Activated T-cell treated with anti-CD3 and anti-CD28 coated beads, Interleukin-2, amount 50 U/mL, for 4 hours (primary cell): ENCODE data around the gene ATG12. TPM values are rescaled to one million over a fixed set of nuclear protein-coding genes. Genes with fewer than 3 reads are reported as not detected.
"Not testable (repeated sequence)": the region's sequence is repeated elsewhere in the genome, so short reads cannot be mapped to it uniquely, and the experiment has no call there.

Experiments
- ATAC-seq, 2 donors: fragments of 200-7000 bp; cut with Tn5 transposase; one replicate each; pipeline ENCODE4 v1.10.0; 2021
- DNase-seq: peaks from one replicate; pipeline ENCODE4 v3.0.0-alpha.2; 2020
- H3K27me3 Mint-ChIP-seq: one replicate; pipeline ENCODE4 v1.8.0; 2021; ENCODE audit warnings: low read depth, mixed read lengths
- H3K36me3 Mint-ChIP-seq: one replicate; pipeline ENCODE4 v1.8.0; 2022; ENCODE audit warnings: mixed read lengths; ENCODE audit not compliant: insufficient read depth
- H3K4me1 Mint-ChIP-seq: one replicate; pipeline ENCODE4 v1.8.0; 2021; ENCODE audit warnings: low read depth, mixed read lengths
- H3K4me3 Mint-ChIP-seq: one replicate; pipeline ENCODE4 v1.8.0; 2021; ENCODE audit warnings: mild to moderate bottlenecking, moderate library complexity, mixed read lengths
- H3K9me3 Mint-ChIP-seq: one replicate; pipeline ENCODE4 v1.8.0; 2021; ENCODE audit warnings: mixed read lengths
- total RNA-seq, 3 donors: library from RNA; stranded (reverse); gene quantifications; one replicate each; pipeline ENCODE4 v1.2.1, GENCODE V29; 2021

Gene ATG12
- total RNA-seq, 3 donors from 2014 or later = 36.0 to 46.4 (median 41.4) TPM

DNA sequence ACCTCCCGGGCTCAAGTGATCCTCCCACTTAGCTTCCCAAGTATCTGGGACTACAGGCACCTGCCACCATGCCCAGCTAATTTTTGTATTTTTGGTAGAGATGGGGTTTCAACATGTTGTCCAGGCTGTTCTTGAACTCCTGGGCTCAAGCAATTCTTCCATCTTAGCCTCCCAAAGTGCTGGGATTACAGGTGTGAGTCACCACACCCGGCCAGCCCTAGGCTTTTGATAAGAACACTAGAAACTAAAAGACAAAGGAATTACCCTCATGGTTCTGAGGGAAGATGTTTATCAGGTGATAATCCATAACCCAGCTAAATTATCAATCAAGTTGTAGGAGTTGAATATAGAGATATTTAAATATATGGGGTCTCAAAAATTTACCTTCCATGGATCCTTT lies 33.3 kb downstream of the ATG12 start:
- H3K36me3 Mint-ChIP-seq, DNase-seq, ATAC-seq, H3K9me3 Mint-ChIP-seq, H3K4me3 Mint-ChIP-seq, H3K4me1 Mint-ChIP-seq: not testable (repeated sequence)
- H3K27me3 Mint-ChIP-seq = peaks cover 11% of the 10 kb centered on the region

DNA sequence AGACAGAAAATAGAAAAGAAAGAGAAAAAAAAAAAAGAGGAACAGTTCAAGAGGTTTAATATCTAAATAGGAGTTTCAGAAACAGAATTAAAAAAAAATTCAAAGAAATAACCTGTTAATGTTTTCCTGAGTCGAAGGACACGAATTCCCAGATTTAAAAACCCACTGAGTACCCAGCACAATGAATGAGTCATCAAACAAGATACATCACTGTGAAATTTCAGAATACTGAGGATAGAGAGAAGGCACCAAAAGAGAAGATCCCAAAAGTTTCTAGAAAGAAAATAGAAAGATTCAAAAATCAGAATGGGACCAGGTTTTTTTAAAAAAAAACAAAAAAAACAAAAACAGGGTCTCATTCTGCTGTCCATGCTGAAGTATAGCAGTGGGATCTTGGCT lies 33.7 kb downstream of the ATG12 start:
- no peak overlapping the region for H3K4me3 Mint-ChIP-seq
- DNase-seq = no peak
- no peak for ATAC-seq
- H3K9me3 Mint-ChIP-seq = no peaks in the 10 kb centered on the region
- H3K4me1 Mint-ChIP-seq = peaks cover 2% of the 10 kb centered on the region
- peaks cover 10% of the 10 kb centered on the region for H3K27me3 Mint-ChIP-seq
- H3K36me3 Mint-ChIP-seq = no peaks in the 10 kb centered on the region

DNA sequence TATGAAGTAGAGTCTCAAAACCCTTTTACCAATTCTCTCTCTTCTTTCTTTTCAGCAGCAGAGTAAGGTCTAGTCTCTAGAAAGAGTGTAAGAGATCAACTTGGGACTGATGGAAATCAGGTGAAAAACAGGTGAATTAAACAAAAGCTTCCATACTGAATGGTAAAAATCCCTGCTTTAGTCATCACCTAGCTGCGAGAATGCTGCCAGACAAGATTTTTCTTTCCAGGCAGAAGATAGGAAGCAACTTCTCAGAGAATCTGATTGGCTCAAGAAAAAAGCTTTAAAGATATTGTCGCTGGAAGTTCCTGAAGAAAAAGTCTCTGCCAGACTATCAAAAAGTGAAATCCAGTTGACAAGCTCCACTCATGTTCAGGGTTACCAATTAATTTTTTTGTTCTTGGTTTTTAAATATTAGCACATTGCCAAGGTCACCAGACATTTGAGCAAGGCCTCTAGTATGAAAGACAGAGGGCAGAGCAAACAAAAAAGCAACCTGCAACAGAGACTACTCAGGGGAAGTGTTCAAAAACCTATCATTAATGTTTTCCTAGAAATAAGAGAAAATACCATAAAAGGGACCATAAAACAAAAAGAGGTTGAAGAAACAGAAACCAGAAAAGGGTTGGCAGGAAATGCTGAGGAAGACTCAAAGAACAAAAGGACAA lies 34.2 kb downstream of the ATG12 start:
- H3K4me3 Mint-ChIP-seq = no peak overlapping the region
- H3K27me3 Mint-ChIP-seq = peaks cover 6% of the 10 kb centered on the region
- H3K9me3 Mint-ChIP-seq = no peaks in the 10 kb centered on the region
- no peak for DNase-seq
- ATAC-seq = no peak
- no peaks in the 10 kb centered on the region for H3K36me3 Mint-ChIP-seq
- H3K4me1 Mint-ChIP-seq = peaks cover 2% of the 10 kb centered on the region

DNA sequence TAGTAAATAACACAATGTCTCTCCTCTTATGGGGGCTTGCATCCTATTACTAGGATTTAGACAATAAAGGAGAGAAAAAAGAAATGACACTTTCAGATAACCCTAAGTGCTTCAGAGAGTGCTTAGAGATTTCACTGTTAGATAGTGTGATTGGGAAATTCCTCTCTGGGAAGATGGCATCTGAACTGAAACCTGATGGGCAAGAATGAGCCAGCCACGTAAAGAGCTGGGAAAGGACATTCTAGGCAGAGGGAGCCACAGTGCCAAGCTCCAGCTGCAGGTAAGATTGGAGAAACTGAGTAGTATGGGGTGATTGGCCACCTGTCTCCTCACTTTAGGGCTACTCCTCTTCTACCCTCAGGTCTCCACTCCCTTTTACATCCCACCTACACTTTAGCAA lies 39.4 kb downstream of the ATG12 start:
- H3K9me3 Mint-ChIP-seq = no peaks in the 10 kb centered on the region
- no peaks in the 10 kb centered on the region for H3K4me1 Mint-ChIP-seq
- peaks cover 2% of the 10 kb centered on the region for H3K27me3 Mint-ChIP-seq
- ATAC-seq (no peak), DNase-seq (no peak)
- H3K36me3 Mint-ChIP-seq = no peaks in the 10 kb centered on the region
- no peak overlapping the region for H3K4me3 Mint-ChIP-seq

DNA sequence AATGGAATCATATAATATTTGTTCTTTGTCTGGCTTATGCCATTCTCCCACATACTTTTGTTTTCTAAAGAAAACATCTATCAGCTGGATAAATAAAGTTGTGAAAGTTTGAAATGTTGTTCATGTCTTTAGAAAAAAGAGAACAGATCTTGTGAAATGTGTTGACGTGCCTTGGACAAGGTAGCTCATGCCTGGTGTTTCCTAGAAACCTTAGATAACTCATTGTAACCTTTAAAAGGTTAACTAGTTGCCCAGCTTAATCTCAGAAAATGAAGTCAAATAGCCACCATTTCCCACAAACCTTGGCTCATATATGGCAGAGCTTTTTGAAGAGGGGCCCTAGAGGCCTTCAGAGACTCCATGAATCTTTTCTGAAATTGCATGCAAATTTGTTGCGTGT lies 40.2 kb downstream of the ATG12 start:
- Mint-ChIP-seq H3K27me3 (peaks cover 7% of the 10 kb centered on the region), H3K4me3 (no peak overlapping the region), H3K4me1 (no peaks in the 10 kb centered on the region), H3K36me3 (no peaks in the 10 kb centered on the region), H3K9me3 (no peaks in the 10 kb centered on the region)
- no peak for ATAC-seq
- no peak for DNase-seq

DNA sequence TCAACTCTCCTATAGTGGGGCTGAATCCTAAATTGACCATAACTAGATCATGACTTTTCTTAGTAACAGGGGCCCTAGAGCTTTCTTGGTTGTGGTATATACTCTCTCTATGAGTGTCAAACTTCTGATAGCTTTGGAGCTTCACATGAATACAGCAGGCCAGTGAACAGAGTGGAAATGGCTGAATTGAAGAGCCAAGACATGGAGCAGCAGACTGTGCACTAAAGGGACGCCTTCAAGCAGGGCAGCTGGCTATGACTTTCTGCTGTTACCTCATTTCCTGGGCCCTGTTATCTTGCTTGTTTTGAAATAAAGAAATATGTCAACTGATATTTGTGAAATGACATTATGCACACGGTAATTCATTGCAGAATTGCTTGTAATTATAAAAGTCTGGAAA lies 41.3 kb downstream of the ATG12 start:
- Mint-ChIP-seq H3K4me1 (no peaks in the 10 kb centered on the region), H3K36me3 (no peaks in the 10 kb centered on the region), H3K27me3 (peaks cover 7% of the 10 kb centered on the region), H3K4me3 (no peak overlapping the region), H3K9me3 (no peaks in the 10 kb centered on the region)
- ATAC-seq (no peak), DNase-seq (no peak)

DNA sequence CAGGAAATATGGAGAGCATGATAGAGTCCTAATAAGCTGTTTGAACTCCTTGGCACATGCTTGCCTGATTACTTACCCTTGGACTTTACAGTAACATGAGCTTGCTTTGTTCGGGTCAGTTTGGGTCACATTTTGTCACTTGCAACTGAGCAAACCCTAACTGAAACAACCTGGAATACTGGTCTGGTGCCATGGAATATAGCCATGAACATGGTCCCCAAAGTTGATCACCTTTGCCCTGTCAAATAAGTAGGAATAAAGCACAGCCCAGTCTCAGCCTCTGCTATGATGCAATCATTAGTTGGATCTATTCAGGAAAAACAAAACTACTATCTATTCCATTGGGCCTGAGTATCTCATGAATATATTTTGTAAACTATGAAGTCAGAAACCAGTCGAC lies 43.1 kb downstream of the ATG12 start:
- H3K27me3 Mint-ChIP-seq = peaks cover 7% of the 10 kb centered on the region
- no peak for ATAC-seq
- H3K4me1 Mint-ChIP-seq = no peaks in the 10 kb centered on the region
- no peaks in the 10 kb centered on the region for H3K36me3 Mint-ChIP-seq
- no peak overlapping the region for H3K4me3 Mint-ChIP-seq
- no peaks in the 10 kb centered on the region for H3K9me3 Mint-ChIP-seq
- no peak for DNase-seq

DNA sequence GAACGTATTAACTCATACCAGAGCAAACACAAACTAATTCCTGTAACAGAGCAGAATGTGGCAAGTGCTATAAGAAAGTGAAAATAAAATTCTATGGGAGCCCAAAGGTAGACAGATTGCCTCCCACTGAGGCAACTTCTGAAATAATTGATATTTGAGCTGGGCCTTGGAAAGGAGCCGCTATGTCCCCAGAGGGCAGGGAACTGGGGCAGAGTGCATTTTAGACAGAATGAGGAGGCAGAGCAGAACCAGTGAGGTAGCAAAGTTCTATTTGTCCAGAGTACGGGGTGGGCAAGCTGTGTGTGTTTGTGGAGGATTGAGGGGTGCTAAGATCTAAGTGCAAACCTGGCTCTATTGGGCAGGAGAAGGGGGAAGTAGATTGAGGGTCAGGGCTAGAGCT lies 44.7 kb downstream of the ATG12 start:
- ATAC-seq (no peak), DNase-seq (no peak)
- H3K36me3 Mint-ChIP-seq = no peaks in the 10 kb centered on the region
- no peaks in the 10 kb centered on the region for H3K4me1 Mint-ChIP-seq
- H3K27me3 Mint-ChIP-seq = peaks cover 14% of the 10 kb centered on the region
- H3K4me3 Mint-ChIP-seq = no peak overlapping the region
- no peaks in the 10 kb centered on the region for H3K9me3 Mint-ChIP-seq

DNA sequence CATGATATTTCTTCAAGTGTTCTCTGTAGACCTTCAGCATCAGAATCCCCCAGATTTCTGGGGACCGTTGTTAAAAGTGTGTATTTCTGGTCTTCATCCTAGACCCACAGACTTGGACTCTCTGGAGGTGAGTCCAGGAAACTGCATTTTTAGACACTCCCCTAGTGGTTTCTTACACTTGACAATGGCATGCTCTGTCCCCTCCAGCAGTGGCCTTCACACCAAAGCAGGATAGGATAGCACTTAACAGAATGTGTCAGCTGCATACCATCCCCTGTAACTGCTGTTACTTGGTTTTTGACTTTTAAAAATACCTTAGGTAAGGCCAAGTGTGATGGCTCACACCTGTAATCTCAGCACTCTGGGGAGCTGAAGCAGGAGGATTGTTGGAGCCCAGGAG lies 45.7 kb downstream of the ATG12 start:
- ATAC-seq = no peak
- H3K4me3 Mint-ChIP-seq = no peak overlapping the region
- H3K36me3 Mint-ChIP-seq = no peaks in the 10 kb centered on the region
- no peaks in the 10 kb centered on the region for H3K9me3 Mint-ChIP-seq
- H3K4me1 Mint-ChIP-seq = no peaks in the 10 kb centered on the region
- no peak for DNase-seq
- peaks cover 22% of the 10 kb centered on the region for H3K27me3 Mint-ChIP-seq

DNA sequence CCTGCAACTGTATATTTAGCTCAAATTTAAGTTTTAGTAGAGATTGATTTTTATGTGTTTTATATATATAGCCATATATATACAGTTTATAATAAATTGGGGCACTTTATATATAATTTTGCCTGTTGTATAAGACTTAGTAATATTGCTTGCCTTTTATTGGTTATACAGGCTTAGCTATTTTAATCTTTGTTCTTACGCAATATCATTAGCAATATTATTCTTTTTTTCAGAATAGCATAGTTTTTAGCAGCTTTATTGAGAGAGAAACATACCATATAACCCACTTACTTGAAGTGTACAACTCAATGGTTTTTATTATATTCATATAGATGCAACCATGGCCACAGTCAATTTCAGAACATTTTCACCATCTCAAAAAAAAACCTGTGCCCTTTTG lies 52.9 kb downstream of the ATG12 start:
- no peaks in the 10 kb centered on the region for H3K9me3 Mint-ChIP-seq
- H3K36me3 Mint-ChIP-seq = no peaks in the 10 kb centered on the region
- no peak for ATAC-seq
- no peak overlapping the region for H3K4me3 Mint-ChIP-seq
- DNase-seq = no peak
- no peaks in the 10 kb centered on the region for H3K4me1 Mint-ChIP-seq
- peaks cover 64% of the 10 kb centered on the region for H3K27me3 Mint-ChIP-seq

DNA sequence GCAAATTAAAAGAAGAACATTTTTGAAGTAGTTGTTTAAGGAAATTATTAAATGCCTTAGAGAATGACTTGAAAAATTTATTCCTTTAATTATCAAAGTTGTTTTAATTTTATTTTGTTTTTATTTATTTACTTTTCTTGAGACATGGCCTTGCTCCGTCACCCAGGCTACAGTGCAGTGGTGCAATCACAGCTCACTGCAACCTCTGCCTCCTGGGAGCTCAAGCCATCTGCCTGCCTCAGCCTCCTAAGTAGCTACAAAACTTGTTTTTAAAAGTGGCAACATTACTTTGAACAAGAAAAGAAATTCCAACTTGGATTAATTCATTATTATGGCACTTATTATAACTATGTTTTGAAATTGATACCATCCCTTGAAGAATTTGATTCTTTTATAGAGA lies 53.9 kb downstream of the ATG12 start:
- peaks cover 60% of the 10 kb centered on the region for H3K27me3 Mint-ChIP-seq
- no peaks in the 10 kb centered on the region for H3K4me1 Mint-ChIP-seq
- DNase-seq = no peak
- H3K9me3 Mint-ChIP-seq = no peaks in the 10 kb centered on the region
- no peaks in the 10 kb centered on the region for H3K36me3 Mint-ChIP-seq
- no peak overlapping the region for H3K4me3 Mint-ChIP-seq
- no peak for ATAC-seq

DNA sequence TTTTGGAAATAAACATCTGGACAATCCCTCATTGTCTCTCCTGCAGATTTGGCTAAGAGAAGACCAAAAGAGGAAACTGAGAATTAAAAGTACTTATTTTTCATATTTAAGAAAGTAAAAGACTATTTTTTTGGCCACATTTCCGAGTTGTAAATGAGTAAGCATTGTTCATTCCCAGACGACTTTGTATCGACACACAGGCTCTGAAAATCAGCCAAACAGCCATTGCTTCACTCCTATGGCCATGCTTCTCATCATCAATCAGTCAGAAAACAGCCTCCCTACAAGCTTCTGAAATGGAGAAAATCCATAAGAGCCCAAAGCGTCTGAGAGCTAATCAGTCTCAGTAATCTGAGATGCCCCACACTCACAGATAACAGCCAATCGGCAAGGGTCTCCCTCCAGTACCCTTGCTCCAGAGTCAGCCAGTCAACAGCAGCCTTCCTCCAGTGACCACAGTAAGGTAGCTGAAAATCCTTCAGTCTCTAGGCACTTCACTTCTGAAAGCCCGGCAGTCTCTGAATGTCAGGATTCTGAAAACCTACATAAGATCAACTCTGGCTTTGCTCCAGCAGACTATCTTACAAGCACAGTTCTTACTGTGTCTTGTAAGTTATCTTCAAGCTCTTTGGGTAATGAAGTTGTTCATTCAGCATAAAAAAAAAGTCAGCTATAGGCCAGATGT lies 55.8 kb downstream of the ATG12 start:
- ATAC-seq = no peak
- H3K9me3 Mint-ChIP-seq = no peaks in the 10 kb centered on the region

DNA sequence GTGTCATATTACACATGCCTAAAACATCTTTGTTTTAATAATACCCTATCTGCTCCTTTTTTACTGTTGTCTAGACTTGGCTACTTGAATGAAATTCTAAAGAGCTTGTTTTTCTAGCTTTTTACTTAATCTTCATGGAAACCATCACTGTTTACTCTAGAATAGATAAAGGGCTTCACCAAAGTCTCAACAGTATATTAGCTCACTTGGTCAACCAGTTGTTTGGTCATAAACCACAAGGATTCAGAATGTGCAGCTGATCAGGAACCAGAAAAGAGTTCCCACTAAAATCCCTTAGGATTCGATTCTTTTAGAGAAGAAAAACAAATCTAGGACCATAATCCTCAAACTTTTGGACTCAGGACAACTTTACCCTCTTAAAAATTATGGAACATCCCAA lies 62.9 kb downstream of the ATG12 start:
- Mint-ChIP-seq H3K4me1 (no peaks in the 10 kb centered on the region), H3K9me3 (no peaks in the 10 kb centered on the region), H3K27me3 (peaks cover 13% of the 10 kb centered on the region), H3K4me3 (no peak overlapping the region), H3K36me3 (no peaks in the 10 kb centered on the region)
- ATAC-seq (no peak), DNase-seq (no peak)

More for the DNA sequence above, 55.8 kb downstream of the ATG12 start:
- DNase-seq = no peak
- H3K4me3 Mint-ChIP-seq = no peak overlapping the region
- H3K27me3 Mint-ChIP-seq = peaks cover 58% of the 10 kb centered on the region
- H3K4me1 Mint-ChIP-seq = no peaks in the 10 kb centered on the region
- no peaks in the 10 kb centered on the region for H3K36me3 Mint-ChIP-seq
